M059J (cell line): Measurements from ENCODE around the gene MSLN. TPM values are rescaled to one million over a fixed set of nuclear protein-coding genes. Genes with fewer than 3 reads are reported as not detected.

Experiments used
- DNase-seq: peaks from one replicate; pipeline ENCODE4 v3.0.0-alpha.2; 2012; ENCODE audit warnings: low read depth
- total RNA-seq: library from RNA; depleted of rRNA; stranded (reverse); fragments of >200 nt; shearing (Covaris generic); gene quantifications from 2 replicates; pipeline ENCODE4 v1.2.3, GENCODE V29; 2014

MSLN gene
- total RNA-seq, 1 experiment from 2014 or later, result 1.7 TPM

DNA sequence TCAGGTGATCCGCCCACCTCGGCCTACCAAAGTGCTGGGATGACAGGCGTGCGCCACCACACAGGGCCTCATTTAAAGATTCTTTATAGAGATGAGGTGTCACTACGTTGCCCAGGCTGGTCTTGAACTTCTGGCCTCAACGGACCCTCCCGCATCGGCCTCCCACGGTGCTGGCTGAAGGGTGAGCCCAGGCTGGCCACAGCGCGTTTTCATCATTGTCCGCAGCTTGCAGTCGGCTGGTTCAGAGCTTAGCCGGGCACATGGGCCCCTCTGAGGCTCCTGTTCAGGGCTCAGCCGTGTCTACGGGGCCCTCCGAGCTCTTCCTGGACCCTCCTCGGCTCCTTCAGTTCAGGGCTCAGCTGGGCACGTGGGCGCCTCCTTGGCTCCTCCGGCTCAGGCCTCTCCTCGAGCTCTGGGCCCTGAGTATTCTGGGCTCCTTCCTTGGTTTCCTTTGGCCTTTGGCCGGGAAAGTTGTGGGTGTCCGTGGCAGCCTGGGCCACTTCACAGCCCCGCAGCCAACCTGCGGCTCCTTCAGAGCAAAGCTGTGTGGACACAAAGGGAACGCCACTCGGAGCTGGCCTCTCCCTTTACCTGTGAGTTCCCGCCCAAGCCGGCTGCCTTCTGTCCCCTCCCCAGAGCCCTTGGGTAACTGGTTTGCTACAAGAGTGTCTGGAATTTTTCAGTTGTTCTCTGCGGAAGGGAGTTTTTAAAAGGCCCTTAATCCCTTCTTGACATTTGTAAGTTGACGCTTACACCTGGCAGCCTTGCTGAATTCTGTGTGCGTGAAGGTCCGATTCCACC is 1.2 kb upstream of the MSLN start:
- DNase-seq, result no peak

DNA sequence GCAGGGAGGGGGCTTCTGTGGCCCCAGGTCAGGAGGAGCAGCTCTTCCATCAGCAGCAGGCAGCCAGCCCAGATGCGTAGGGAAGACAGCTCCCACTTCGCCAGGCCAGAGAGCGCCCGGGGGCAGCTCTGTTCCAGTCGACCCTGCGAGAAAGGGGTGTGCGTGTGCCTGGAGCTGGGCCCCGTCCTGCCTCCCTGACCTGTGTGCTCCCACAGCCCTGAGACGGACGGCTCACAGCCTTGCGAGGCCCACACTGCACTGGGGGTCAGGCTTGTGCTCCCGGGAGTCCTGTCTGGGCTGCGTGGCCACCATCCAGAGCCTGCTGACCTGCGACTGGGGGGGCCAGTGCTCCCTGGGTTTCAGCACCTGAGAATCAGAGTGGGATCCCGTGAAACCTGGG is 469 bp upstream of the MSLN start:
- no peak for DNase-seq

GRCh38 chr16:761625-762513 is 1.3 kb downstream of the MSLN start:
- DNase-seq, result no peak

GRCh38 chr16:762595-763268 is 2.2 kb downstream of the MSLN start:
- no peak for DNase-seq

GRCh38 chr16:763369-764183 is 3.0 kb downstream of the MSLN start:
- DNase-seq, result no peak

DNA sequence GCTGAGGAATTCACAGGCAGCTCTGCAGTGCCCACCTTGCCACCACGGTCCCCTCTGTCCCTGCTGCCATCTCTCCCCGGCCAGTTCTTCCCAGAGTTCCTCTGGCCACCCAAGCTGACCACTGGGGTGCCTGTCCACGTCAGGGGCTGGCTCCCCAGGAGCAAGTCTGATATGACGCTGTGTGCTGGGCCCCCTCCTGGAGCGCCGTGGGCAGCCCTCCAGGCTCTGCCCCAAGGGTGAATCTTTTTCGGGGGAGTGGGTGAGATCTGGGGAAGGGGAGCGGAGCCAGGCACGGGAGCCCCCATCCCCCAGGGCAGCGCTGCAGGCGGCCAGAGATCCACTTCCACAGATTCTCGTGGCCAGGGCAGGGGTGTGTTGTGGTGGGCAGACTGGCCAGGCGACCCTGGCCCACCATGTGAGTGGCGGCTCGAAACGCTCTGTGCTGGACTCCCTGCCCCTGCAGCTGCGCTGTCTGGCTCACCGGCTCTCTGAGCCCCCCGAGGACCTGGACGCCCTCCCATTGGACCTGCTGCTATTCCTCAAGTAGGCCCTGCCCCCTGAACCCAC is 3.7 kb downstream of the MSLN start:
- DNase-seq, result no peak

DNA sequence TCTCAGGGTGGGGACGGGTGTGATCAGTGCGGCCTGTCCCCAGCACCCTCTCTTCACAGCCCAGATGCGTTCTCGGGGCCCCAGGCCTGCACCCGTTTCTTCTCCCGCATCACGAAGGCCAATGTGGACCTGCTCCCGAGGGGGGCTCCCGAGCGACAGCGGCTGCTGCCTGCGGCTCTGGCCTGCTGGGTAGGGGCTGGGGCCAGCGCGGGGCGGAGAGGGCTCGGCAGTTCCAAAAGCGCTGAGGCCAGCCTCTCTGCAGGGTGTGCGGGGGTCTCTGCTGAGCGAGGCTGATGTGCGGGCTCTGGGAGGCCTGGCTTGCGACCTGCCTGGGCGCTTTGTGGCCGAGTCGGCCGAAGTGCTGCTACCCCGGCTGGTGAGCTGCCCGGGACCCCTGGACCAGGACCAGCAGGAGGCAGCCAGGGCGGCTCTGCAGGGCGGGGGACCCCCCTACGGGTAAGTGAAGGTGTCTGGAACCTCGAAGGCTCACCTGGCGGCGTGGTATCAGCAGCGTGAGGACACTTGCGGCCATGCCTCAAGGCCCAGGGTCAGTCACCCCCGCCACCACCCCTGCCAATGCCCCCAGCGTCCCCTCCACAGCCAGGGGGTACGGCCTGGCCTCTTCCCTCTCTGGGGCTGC is 4.4 kb downstream of the MSLN start:
- no peak for DNase-seq

GRCh38 chr16:765488-765865 is 4.9 kb downstream of the MSLN start:
- no peak for DNase-seq

- DNase-seq, result no peak
Measured at GRCh38 chr16:766008-766819, 5.7 kb downstream of the MSLN start.

- no peak for DNase-seq
Measured at GRCh38 chr16:766820-767640, 6.5 kb downstream of the MSLN start.

DNA sequence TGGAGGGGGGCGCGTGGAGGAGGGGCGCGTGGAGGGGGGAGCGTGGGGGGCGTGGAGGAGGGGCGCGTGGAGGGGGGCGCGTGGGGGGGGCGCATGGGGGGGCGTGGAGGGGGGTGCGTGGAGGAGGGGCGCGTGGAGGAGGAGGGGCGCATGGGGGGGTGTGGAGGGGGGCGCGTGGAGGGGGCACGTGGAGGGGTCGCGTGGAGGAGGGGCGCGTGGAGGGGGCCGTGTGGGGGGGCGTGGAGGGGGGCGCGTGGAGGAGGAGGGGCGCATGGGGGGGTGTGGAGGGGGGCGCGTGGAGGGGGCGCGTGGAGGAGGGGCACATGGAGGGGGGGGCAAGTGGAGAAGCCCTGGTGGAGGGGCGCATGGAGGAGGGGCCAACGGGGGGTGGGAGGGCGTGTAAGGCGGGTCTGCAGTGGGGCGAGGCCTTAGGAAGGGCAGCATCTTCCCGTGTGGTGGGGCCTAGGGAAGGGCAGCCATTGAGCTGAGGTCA is 7.3 kb downstream of the MSLN start:
- no peak for DNase-seq

- no peak for DNase-seq
Measured at GRCh38 chr16:768428-768827, 7.9 kb downstream of the MSLN start.

DNA sequence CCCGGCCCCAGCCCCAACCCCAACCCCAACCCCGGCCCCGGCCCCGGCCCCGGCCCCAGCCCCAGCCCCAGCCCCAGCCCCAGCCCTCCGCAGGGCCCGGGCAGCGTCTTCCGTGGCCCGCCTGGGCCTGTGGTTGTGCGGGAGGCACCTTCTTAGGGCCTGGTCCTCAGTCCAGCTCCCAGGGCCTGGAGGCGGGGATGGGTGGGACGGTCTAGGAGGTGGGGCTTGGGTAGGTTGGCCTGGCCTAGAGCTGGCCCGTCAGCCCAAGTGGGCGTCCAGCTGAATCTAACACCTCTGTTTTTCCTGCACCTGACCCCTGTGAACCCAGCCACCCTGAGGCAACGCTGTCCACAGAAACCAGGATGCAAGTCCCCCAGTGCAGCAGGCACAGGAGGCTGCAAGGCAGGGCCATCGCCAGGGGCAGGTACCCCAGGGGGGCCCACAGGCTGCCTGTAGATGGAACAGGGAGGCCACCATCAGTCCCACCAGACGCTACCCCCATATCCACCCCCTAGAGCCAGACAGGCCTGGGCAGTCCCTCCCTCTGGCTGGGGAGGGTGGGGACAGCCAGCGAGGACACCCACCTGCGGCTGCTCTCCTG is 8.8 kb downstream of the MSLN start:
- no peak for DNase-seq

GRCh38 chr16:769934-770333 is 9.4 kb downstream of the MSLN start:
- DNase-seq, result no peak

GRCh38 chr16:770411-770810 is 9.9 kb downstream of the MSLN start:
- no peak for DNase-seq

DNA sequence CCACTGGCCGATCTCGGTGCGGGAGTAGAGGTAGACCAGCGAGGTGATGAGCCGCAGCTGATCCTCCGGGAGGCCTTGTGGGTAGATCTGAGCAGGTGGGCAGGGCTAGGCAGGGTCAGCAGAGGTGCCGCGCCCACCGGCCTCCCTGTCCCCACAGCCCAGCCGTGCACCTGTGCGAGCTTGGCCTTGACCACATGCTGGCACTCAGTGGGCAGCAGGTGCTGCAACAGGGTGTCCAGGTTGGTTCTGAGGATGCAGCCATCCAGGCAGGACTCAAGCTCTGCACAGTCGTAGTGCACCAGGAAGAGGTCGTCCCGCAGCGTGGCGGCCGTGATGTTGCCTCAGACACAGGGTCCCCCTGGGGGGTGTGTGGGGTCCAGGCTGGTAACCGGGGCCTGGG is 12.4 kb downstream of the MSLN start:
- no peak for DNase-seq

DNA sequence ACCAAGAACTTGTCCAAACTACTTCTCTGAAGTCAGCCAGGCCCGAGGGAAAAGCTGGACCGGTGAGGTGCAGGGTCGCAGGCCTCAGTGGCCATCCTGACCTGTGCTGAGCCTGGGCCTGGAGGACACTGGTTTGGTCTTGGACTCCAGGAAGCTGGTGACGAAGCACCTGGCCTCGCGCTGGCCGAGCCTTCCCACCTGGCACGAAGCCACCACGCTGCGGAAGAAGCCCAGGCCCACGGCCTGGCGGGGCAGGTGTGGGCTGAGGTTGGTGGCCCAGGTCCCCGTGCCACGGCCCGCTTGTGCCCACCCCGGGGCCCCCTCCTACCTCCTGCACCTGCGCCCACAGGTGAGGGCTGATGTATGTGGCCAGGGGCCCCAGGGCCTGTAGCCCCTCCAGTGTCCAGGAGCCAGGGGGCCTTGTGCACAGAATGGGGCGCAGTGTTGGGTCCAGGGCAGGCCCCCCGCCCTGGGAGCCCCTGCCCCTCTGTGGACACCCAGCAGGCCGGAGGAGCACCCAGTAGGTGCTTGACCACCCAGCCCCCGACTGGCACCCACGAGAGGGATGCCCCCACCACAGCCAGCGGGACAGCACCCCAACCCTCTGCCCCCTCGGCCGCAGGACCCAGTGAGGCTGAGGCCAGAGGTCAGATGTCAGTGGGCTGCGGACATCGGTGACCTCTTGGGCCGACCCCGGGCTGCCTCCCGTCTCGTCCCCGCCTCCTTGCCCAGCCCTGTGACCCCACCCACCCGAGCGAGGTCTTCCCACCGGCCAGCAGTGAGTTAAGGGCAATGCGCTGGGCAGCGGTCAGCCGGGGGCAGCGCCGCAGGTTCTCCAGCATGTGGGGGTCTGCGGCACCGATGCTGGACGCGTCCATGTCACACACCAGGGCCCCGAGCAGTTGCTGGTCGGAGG is 13.8 kb downstream of the MSLN start:
- no peak for DNase-seq
